Upper lobe of left lung (tissue), 4 donors: ENCODE data around the gene CCDC124.

ENCODE experiments used
- CTCF ChIP-seq, 6 experiments: fragments of 450-650 bp in 4 of 6; fragments of 200-600 bp in 2 of 6; sonication (generic) in 2 of 6; IDR thresholded peaks; one replicate each; pipeline ENCODE4 v1.5.1; 2016 to 2019; ENCODE audit warnings: antibody characterized with exemption in 6 of 6
- POLR2A ChIP-seq, 4 donors: fragments of 450-650 bp; IDR thresholded peaks; one replicate each; pipeline ENCODE4 v1.5.1; 2016 to 2017; ENCODE audit warnings: antibody characterized with exemption in 4 of 4, mild to moderate bottlenecking in 2 of 4
- POLR2AphosphoS5 ChIP-seq, 2 donors: sonication (generic); formaldehyde crosslinking; IDR thresholded peaks; one replicate each; pipeline ENCODE4 v1.5.1; 2017; ENCODE audit warnings: antibody characterized with exemption in 2 of 2

- no peak for TF ChIP-seq CTCF (IDR thresholded peaks at IDR 0.05)
- no peak for TF ChIP-seq POLR2A (IDR thresholded peaks at IDR 0.05)
- TF ChIP-seq POLR2AphosphoS5 (IDR thresholded peaks at IDR 0.05) = no peak
These were observed 10.7 kb downstream of the CCDC124 start for GRCh38 chr19:17943274-17944221.
